ENCODE data around the gene PPP6R3. TPM values are rescaled to one million over a fixed set of nuclear protein-coding genes. Genes with fewer than 3 reads are reported as not detected.
A peak's percentile ranks its signal among the peaks of the same experiment; 100 is the strongest.

The PPP6R3 gene
- total and polyA plus RNA-seq, 2 of the 13 experiments (the other 11 are each of a cell fraction or from before 2014, with no cell fraction given), result 41.2 to 83.4 TPM

GRCh38 chr11:68567553-68567952, 107.0 kb downstream of the PPP6R3 start:
- intact Hi-C loops (cut with micrococcal nuclease; ENCODE audit: unreplicated experiment) (no loop called here), in situ Hi-C loops (cut with HindIII; ENCODE audit: extremely low pct_ligation_motif_present, low pct_unique_long_range_greater_than_20kb) (no loop called here)
- Histone ChIP-seq H4K20me1 (ENCODE audit: insufficient read depth, low read length) (0 out of 2 replicates have a peak, but pooled peaks cover 3% of the 10 kb centered on the region), H3K79me2 (ENCODE audit: insufficient read depth, low read length) (no peaks in the 10 kb centered on the region), H3K27ac (ENCODE audit: extremely low read length, insufficient read depth, low read length) (no peak overlapping the region), H3K4me2 (ENCODE audit: low read depth, low read length) (no peak overlapping the region), H3K9ac (ENCODE audit: insufficient read depth, low read depth, low read length) (no peak overlapping the region), H3K27me3 (ENCODE audit: control insufficient read depth in 1 of 2, insufficient read depth in 2 of 2, low read length in 2 of 2) (no peaks in the 10 kb centered on the region), H3K4me1 (ENCODE audit: insufficient read depth, low read length) (no peaks in the 10 kb centered on the region), H2AFZ (ENCODE audit: low read length) (no peak overlapping the region), H3K9me3 (ENCODE audit: low read length) (no peaks in the 10 kb centered on the region), H3K4me3 (replicated peaks in 1 of 3; ENCODE audit: insufficient read depth in 1 of 3, low read depth in 2 of 3, low read length in 3 of 3) (no peak overlapping the region), H3K36me3 (replicated peaks in 1 of 2; ENCODE audit: control insufficient read depth in 1 of 2, insufficient read depth in 2 of 2, low read length in 2 of 2) (peaks cover 26 to 87% of the 10 kb centered on the region in 2 experiments)
- ChIA-PET CTCF (ENCODE audit: low intra/inter-chr PET ratio, low total read pairs) (no interaction called here), POLR2A (no interaction called here)
- no TSS peak for BruUV-seq (replicated peaks)
- 85% methylated on average over 3 of the region's 3 CpGs for WGBS (ENCODE audit: low lambda C conversion rate)
- no peak for FAIRE-seq
- TF ChIP-seq RBM22 (optimal IDR thresholded peaks at IDR 0.05; ENCODE audit: low read length) (peak; percentile 48), MIXL1 (CRISPR knock-in tag; IDR thresholded peaks at IDR 0.05) (no peak), PPARG (CRISPR knock-in tag; conservative IDR thresholded peaks at IDR 0.05) (no peak)
- DNase-seq (ENCODE audit: low spot score), result no peak
- ATAC-seq, result no peak

- H3K27me3 ChIP-seq (ENCODE audit: control insufficient read depth in 1 of 2, insufficient read depth in 2 of 2, low read length in 2 of 2), result no peaks in the 10 kb centered on the region
- FAIRE-seq (no peak), DNase-seq (ENCODE audit: low spot score) (no peak), ATAC-seq (no peak)
- H2AFZ ChIP-seq (ENCODE audit: low read length), result no peak overlapping the region
- no peak overlapping the region for H3K27ac ChIP-seq (ENCODE audit: extremely low read length, insufficient read depth, low read length)
- POLR2A ChIA-PET, result no interaction called here
- no peak overlapping the region for H3K4me2 ChIP-seq (ENCODE audit: low read depth, low read length)
- H3K4me1 ChIP-seq (ENCODE audit: insufficient read depth, low read length), result no peaks in the 10 kb centered on the region
- peaks cover 2% of the 10 kb centered on the region for H3K79me2 ChIP-seq (ENCODE audit: insufficient read depth, low read length)
- no peaks in the 10 kb centered on the region for H3K9me3 ChIP-seq (ENCODE audit: low read length)
- in situ Hi-C loops (cut with HindIII; ENCODE audit: extremely low pct_ligation_motif_present, low pct_unique_long_range_greater_than_20kb) (no loop called here), intact Hi-C loops (cut with micrococcal nuclease; ENCODE audit: unreplicated experiment) (no loop called here)
- no peak overlapping the region for H3K4me3 ChIP-seq (replicated peaks in 1 of 3; ENCODE audit: insufficient read depth in 1 of 3, low read depth in 2 of 3, low read length in 3 of 3)
- BruUV-seq (replicated peaks), result no TSS peak
- H4K20me1 ChIP-seq (ENCODE audit: insufficient read depth, low read length), result 0 out of 2 replicates have a peak, but pooled peaks cover 3% of the 10 kb centered on the region
- 89% methylated on average over 1 of the region's 1 CpG for WGBS (ENCODE audit: low lambda C conversion rate)
- H3K9ac ChIP-seq (ENCODE audit: insufficient read depth, low read depth, low read length), result no peak overlapping the region
- TF ChIP-seq ZNF678 (CRISPR knock-in tag; IDR thresholded peaks at IDR 0.05) (no peak), ERF (CRISPR knock-in tag; IDR thresholded peaks at IDR 0.05) (no peak), ZNF784 (CRISPR knock-in tag; IDR thresholded peaks at IDR 0.05; ENCODE audit: borderline replicate concordance) (no peak), MAFG (CRISPR knock-in tag; IDR thresholded peaks at IDR 0.05) (no peak), ZNF772 (CRISPR knock-in tag; IDR thresholded peaks at IDR 0.05) (no peak), GABPA (IDR thresholded peaks at IDR 0.05; ENCODE audit: low read depth, low read length) (no peak), GABPA (CRISPR knock-in tag; IDR thresholded peaks at IDR 0.05; ENCODE audit: low read depth) (no peak)
- CTCF ChIA-PET (ENCODE audit: low intra/inter-chr PET ratio, low total read pairs), result no interaction called here
- peaks cover 25 to 81% of the 10 kb centered on the region in 2 experiments for H3K36me3 ChIP-seq (replicated peaks in 1 of 2; ENCODE audit: control insufficient read depth in 1 of 2, insufficient read depth in 2 of 2, low read length in 2 of 2)
Measured at GRCh38 chr11:68569357-68569756, 108.8 kb downstream of the PPP6R3 start.
